HepG2 (cell line): ENCODE data around the gene NFIC. TPM values are rescaled to one million over a fixed set of nuclear protein-coding genes. Genes with fewer than 3 reads are reported as not detected.

Experiments
- ATAC-seq: fragments of 200-7000 bp; cut with Tn5 transposase; 3 replicates; pipeline ENCODE4 v1.9.1; 2020; ENCODE audit warnings: mild to moderate bottlenecking, moderate library complexity
- BruUV-seq: library from RNA; stranded (reverse); fragments of 400-500 nt; replicated peaks from 2 replicates; lab custom pipeline; 2021; lab: Mats Ljungman, UMichigan
- CTCF ChIA-PET: fragments of 300-600 bp; formaldehyde crosslinking; extraction: SDS; loops from one replicate; lab custom pipeline; 2021; ENCODE audit warnings: low total read pairs, inconsistent platforms, low intra/inter-chr PET ratio; lab: Yijun Ruan, JAX
- POLR2A ChIA-PET: fragments of 350-600 bp; sonication (Branson Sonifier 250); formaldehyde crosslinking; loops from one replicate; lab custom pipeline; 2020; ENCODE audit warnings: antibody characterized with exemption, inconsistent platforms; lab: Yijun Ruan, JAX
- DNase-seq: peaks from one replicate; pipeline ENCODE4 v3.0.0-alpha.2; 2015; ENCODE audit warnings: low spot score
- FAIRE-seq: peaks from 3 replicates; lab custom pipeline; 2011; peaks lifted over from hg19 to GRCh38; lab: Jason Lieb, UNC
- H2AFZ ChIP-seq: one replicate; pipeline ENCODE4 v1.6.1; 2011; ENCODE audit warnings: low read length, inconsistent platforms
- H3K27ac ChIP-seq: fragments of 300-600 bp; 3 replicates; pipeline ENCODE4 v1.8.0; 2011; ENCODE audit warnings: mixed run types, mild to moderate bottlenecking, mixed read lengths, low read length, inconsistent platforms; ENCODE audit not compliant: insufficient read depth; ENCODE audit errors: extremely low read length
- H3K27me3 ChIP-seq, 2 experiments: fragments of 200-600 bp in 1 of 2; 2 replicates in 1 of 2; 3 replicates in 1 of 2; pipeline versions ENCODE4 v1.6.0 to v1.8.0; 2011; ENCODE audit warnings: low read length in 2 of 2, mild to moderate bottlenecking in 2 of 2, moderate library complexity in 2 of 2, inconsistent platforms in 1 of 2; ENCODE audit not compliant: insufficient read depth in 2 of 2, control insufficient read depth in 1 of 2
- H3K36me3 ChIP-seq, 2 experiments: fragments of 200-600 bp in 1 of 2; replicated peaks in 1 of 2; 2 replicates in 1 of 2; 3 replicates in 1 of 2; pipeline versions ENCODE4 v1.5.1 to v1.8.0; 2011; ENCODE audit warnings: low read length in 2 of 2, inconsistent platforms in 1 of 2; ENCODE audit not compliant: insufficient read depth in 2 of 2, control insufficient read depth in 1 of 2
- H3K4me1 ChIP-seq: 2 replicates; pipeline ENCODE4 v1.5.1; 2012; ENCODE audit warnings: low read length, inconsistent platforms; ENCODE audit not compliant: insufficient read depth
- H3K4me2 ChIP-seq: 2 replicates; pipeline ENCODE4 v1.6.0; 2011; ENCODE audit warnings: low read depth, low read length, inconsistent platforms
- H3K4me3 ChIP-seq, 3 experiments: fragments of 200-600 bp in 1 of 3; sonication (generic), shearing (Covaris generic) in 1 of 3; replicated peaks in 1 of 3; 2 replicates each; pipeline ENCODE4 v1.5.1; 2011 to 2016; ENCODE audit warnings: low read length in 3 of 3, inconsistent platforms in 2 of 3, low read depth in 2 of 3, mild to moderate bottlenecking in 2 of 3, control low read depth in 1 of 3, mixed read lengths in 1 of 3; ENCODE audit not compliant: insufficient read depth in 1 of 3
- H3K79me2 ChIP-seq: one replicate; pipeline ENCODE4 v1.6.1; 2011; ENCODE audit warnings: low read length, inconsistent platforms; ENCODE audit not compliant: insufficient read depth
- H3K9ac ChIP-seq: 2 replicates; pipeline ENCODE4 v1.6.0; 2011; ENCODE audit warnings: mild to moderate bottlenecking, low read depth, low read length, inconsistent platforms; ENCODE audit not compliant: insufficient read depth
- H3K9me3 ChIP-seq: 2 replicates; pipeline ENCODE4 v1.5.1; 2012; ENCODE audit warnings: mild to moderate bottlenecking, low read length
- H4K20me1 ChIP-seq: 2 replicates; pipeline ENCODE4 v1.6.0; 2011; ENCODE audit warnings: inconsistent platforms, mild to moderate bottlenecking, low read length, moderate library complexity; ENCODE audit not compliant: insufficient read depth
- E2F5 ChIP-seq: sonication (generic); formaldehyde crosslinking; conservative IDR thresholded peaks from 2 replicates; pipeline ENCODE4 v1.4.0; 2020; ENCODE audit warnings: missing genetic modification reagents
- MIER3 ChIP-seq: IDR thresholded peaks from 2 replicates; pipeline ENCODE4 v1.6.1; 2016; ENCODE audit warnings: missing compliant biosample characterization, borderline replicate concordance
- MLX ChIP-seq: IDR thresholded peaks from 2 replicates; pipeline ENCODE4 v1.6.1; 2016
- MYNN ChIP-seq: sonication (generic); formaldehyde crosslinking; IDR thresholded peaks from 2 replicates; pipeline ENCODE4 v1.4.0; 2020; ENCODE audit warnings: mild to moderate bottlenecking, low read depth, missing genetic modification reagents
- NCOA2 ChIP-seq: sonication (generic); formaldehyde crosslinking; IDR thresholded peaks from 2 replicates; pipeline ENCODE4 v1.8.0; 2022; ENCODE audit warnings: inconsistent platforms
- SAFB2 ChIP-seq: sonication (generic); formaldehyde crosslinking; IDR thresholded peaks from 2 replicates; pipeline ENCODE4 v1.5.1; 2020; ENCODE audit warnings: missing genetic modification reagents, low read depth, mild to moderate bottlenecking, borderline replicate concordance
- ZFP62 ChIP-seq: sonication (generic); formaldehyde crosslinking; IDR thresholded peaks from 2 replicates; pipeline ENCODE4 v1.4.0; 2020; ENCODE audit warnings: missing genetic modification reagents
- ZNF207 ChIP-seq: fragments of 450-650 bp; IDR thresholded peaks from 2 replicates; pipeline ENCODE4 v1.6.1; 2016; ENCODE audit warnings: antibody characterized with exemption, borderline replicate concordance
- ZNF317 ChIP-seq: sonication (generic); formaldehyde crosslinking; IDR thresholded peaks from 2 replicates; pipeline ENCODE4 v1.5.0; 2020; ENCODE audit warnings: mild to moderate bottlenecking, missing genetic modification reagents
- ZNF468 ChIP-seq: sonication (generic); formaldehyde crosslinking; IDR thresholded peaks from 2 replicates; pipeline ENCODE4 v1.8.0; 2022; ENCODE audit warnings: mild to moderate bottlenecking, moderate library complexity, missing genetic modification reagents
- ZNF510 ChIP-seq: sonication (generic); formaldehyde crosslinking; IDR thresholded peaks from 2 replicates; pipeline ENCODE4 v1.4.0; 2020; ENCODE audit warnings: low read depth, mild to moderate bottlenecking, missing genetic modification reagents
- ZNF703 ChIP-seq: sonication (generic); formaldehyde crosslinking; IDR thresholded peaks from 2 replicates; pipeline ENCODE4 v1.5.1; 2020; ENCODE audit warnings: missing genetic modification reagents, mild to moderate bottlenecking, moderate library complexity, borderline replicate concordance
- WGBS: methylation state at CpG from one replicate; pipeline ENCODE4 v1.1.6; 2017; ENCODE audit warnings: low lambda C conversion rate; 5-methylcytosine and 5-hydroxymethylcytosine counted together
- in situ Hi-C: cut with HindIII; loops from 2 replicates; pipeline ENCODE4 v1.10.0; 2017; ENCODE audit warnings: low pct_unique_long_range_greater_than_20kb; ENCODE audit not compliant: extremely low pct_ligation_motif_present
- intact Hi-C: fragments of 100-400 bp; cut with micrococcal nuclease; formaldehyde crosslinking; loops from one replicate; pipeline ENCODE4 v1.10.0; 2022; ENCODE audit not compliant: unreplicated experiment
- polyA plus RNA-seq, 8 experiments: library from polyadenylated mRNA; depleted of rRNA in 3 of 8; stranded (reverse) in 7 of 8; unstranded in 1 of 8; fragments of >200 nt; fragmentation: Illumina TruSeq in 4 of 8; extraction: Trizol in 4 of 8; gene quantifications; 2 replicates each; pipeline versions ENCODE4 v1.2.1 to v1.2.3, GENCODE V29; 2011 to 2016; ENCODE audit warnings: low read depth in 4 of 8, missing spikeins in 1 of 8, mixed read lengths in 1 of 8; ENCODE audit not compliant: insufficient read depth in 1 of 8
- total RNA-seq, 5 experiments: library from RNA; depleted of rRNA; stranded (reverse); fragments of >200 nt; fragmentation: Illumina TruSeq; extraction: Trizol; gene quantifications; 2 replicates each; pipeline ENCODE4 v1.2.3, GENCODE V29; 2016; ENCODE audit warnings: low read depth in 1 of 5
- TF ChIP-seq, protein P1 (sequence below): IDR thresholded peaks from 2 replicates; pipeline ENCODE4 v1.6.1; 2018; ENCODE audit warnings: missing genetic modification reagents, mild to moderate bottlenecking, missing compliant biosample characterization
- TF ChIP-seq, protein P2 (sequence below): sonication (generic); formaldehyde crosslinking; IDR thresholded peaks from 2 replicates; pipeline ENCODE4 v1.4.0; 2020; ENCODE audit warnings: mild to moderate bottlenecking, missing genetic modification reagents

NFIC gene
- total and polyA plus RNA-seq, 2 of the 13 experiments (the other 11 are each of a cell fraction or from before 2014, with no cell fraction given), result 1.3 to 2.5 TPM

DNA sequence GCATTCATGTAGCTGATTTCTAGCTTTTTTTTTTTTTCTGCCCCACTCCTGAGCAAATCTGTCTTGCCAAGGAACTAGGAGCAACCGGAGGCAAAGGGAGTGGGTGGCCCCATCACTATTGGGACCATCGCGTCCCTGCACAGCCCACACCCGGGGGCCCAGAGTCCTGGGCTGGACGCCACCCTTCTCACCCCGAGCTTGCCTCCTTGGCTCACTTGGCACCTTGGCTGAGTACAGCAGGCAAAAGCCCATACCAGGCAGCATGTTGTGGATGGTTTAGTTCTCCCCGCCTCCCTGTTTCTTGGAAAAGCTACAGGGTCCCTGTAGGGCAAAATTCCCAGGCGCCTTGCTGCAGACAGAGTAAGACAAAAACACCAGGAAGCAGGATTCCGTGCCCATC is 100.3 kb downstream of the NFIC start:
- ATAC-seq (no peak), FAIRE-seq (no peak)
- Histone ChIP-seq H2AFZ (no peak overlapping the region), H3K79me2 (no peaks in the 10 kb centered on the region), H3K4me2 (no peak overlapping the region), H3K36me3 (peaks cover 0 to 5% of the 10 kb centered on the region in 2 experiments; a peak in 1 of 5 replicates), H3K9me3 (no peaks in the 10 kb centered on the region), H3K27me3 (peaks cover 0 to 1% of the 10 kb centered on the region in 2 experiments; a peak in 1 of 5 replicates), H3K27ac (no peak overlapping the region), H3K4me3 (no peak overlapping the region), H4K20me1 (no peaks in the 10 kb centered on the region), H3K9ac (no peak overlapping the region)
- POLR2A ChIA-PET, result no interaction called here
- CTCF ChIA-PET, result no interaction called here
- intact Hi-C loops, result no loop called here
- TF ChIP-seq ZFP62 (CRISPR knock-in tag), result no peak
- TF ChIP-seq MYNN (CRISPR knock-in tag), result no peak
- no peak for TF ChIP-seq ZNF468
- no peak for TF ChIP-seq MLX (CRISPR knock-in tag)
- TF ChIP-seq, protein P1, sequence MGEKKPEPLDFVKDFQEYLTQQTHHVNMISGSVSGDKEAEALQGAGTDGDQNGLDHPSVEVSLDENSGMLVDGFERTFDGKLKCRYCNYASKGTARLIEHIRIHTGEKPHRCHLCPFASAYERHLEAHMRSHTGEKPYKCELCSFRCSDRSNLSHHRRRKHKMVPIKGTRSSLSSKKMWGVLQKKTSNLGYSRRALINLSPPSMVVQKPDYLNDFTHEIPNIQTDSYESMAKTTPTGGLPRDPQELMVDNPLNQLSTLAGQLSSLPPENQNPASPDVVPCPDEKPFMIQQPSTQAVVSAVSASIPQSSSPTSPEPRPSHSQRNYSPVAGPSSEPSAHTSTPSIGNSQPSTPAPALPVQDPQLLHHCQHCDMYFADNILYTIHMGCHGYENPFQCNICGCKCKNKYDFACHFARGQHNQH (CRISPR knock-in tag), result no peak
- TF ChIP-seq MIER3 (CRISPR knock-in tag), result no peak
- no peak for TF ChIP-seq SAFB2 (CRISPR knock-in tag)
- TF ChIP-seq ZNF207, result no peak
- no peak for TF ChIP-seq ZNF703 (CRISPR knock-in tag)
- no peak for TF ChIP-seq ZNF510 (CRISPR knock-in tag)
- TF ChIP-seq NCOA2 (CRISPR knock-in tag), result no peak
- TF ChIP-seq ZNF317 (CRISPR knock-in tag), result no peak
- TF ChIP-seq, protein P2, sequence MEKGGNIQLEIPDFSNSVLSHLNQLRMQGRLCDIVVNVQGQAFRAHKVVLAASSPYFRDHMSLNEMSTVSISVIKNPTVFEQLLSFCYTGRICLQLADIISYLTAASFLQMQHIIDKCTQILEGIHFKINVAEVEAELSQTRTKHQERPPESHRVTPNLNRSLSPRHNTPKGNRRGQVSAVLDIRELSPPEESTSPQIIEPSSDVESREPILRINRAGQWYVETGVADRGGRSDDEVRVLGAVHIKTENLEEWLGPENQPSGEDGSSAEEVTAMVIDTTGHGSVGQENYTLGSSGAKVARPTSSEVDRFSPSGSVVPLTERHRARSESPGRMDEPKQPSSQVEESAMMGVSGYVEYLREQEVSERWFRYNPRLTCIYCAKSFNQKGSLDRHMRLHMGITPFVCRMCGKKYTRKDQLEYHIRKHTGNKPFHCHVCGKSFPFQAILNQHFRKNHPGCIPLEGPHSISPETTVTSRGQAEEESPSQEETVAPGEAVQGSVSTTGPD (CRISPR knock-in tag), result no peak
- TF ChIP-seq E2F5 (CRISPR knock-in tag), result no peak
- TF ChIP-seq, all 625 proteins: peak for 0
- no TSS peak for BruUV-seq
- no peak for DNase-seq
- in situ Hi-C loops, result no loop called here
- no peaks in the 10 kb centered on the region for H3K4me1 ChIP-seq
- WGBS, result 83% methylated on average over 9 of the region's 9 CpGs
